Amniotic epithelial cell (primary cell): Measurements from ENCODE around the gene ARID5A.
"Not testable (repeated sequence)": the region's sequence is repeated elsewhere in the genome, so short reads cannot be mapped to it uniquely, and the experiment has no call there.

Experiments
- DNase-seq: peaks from one replicate; pipeline ENCODE4 v3.0.0-alpha.2; 2010; ENCODE audit warnings: low read depth

ARID5A gene

GRCh38 chr2:96536445-96537065 is at the start of gene ARID5A:
TSS of gene ARID5A (plus strand) at chr2:96536752. CDS start at chr2:96536827, 75 bp downstream.
- DNase-seq = peak; percentile 78

- no peak for DNase-seq
These were observed 47.3 kb upstream of the ARID5A start for GRCh38 chr2:96489261-96489660.

GRCh38 chr2:96489663-96490062 is 46.9 kb upstream of the ARID5A start:
- DNase-seq = no peak

GRCh38 chr2:96491860-96492497 is 44.6 kb upstream of the ARID5A start:
- no peak for DNase-seq

GRCh38 chr2:96493072-96493471 is 43.5 kb upstream of the ARID5A start:
- no peak for DNase-seq

GRCh38 chr2:96494188-96494587 is 42.4 kb upstream of the ARID5A start:
- no peak for DNase-seq

- DNase-seq = no peak
These were observed 40.4 kb upstream of the ARID5A start for GRCh38 chr2:96495982-96496629.

- DNase-seq = no peak
These were observed 38.5 kb upstream of the ARID5A start for GRCh38 chr2:96498021-96498431.

GRCh38 chr2:96498611-96499010 is 37.9 kb upstream of the ARID5A start:
- not testable (repeated sequence) for DNase-seq

GRCh38 chr2:96499061-96499960 is 37.2 kb upstream of the ARID5A start:
- no peak for DNase-seq

GRCh38 chr2:96500385-96501066 is 36.0 kb upstream of the ARID5A start:
- no peak for DNase-seq

- DNase-seq = no peak
These were observed 35.1 kb upstream of the ARID5A start for GRCh38 chr2:96501471-96501874.

GRCh38 chr2:96501886-96502810 is 34.4 kb upstream of the ARID5A start:
- no peak for DNase-seq

GRCh38 chr2:96502891-96503636 is 33.5 kb upstream of the ARID5A start:
- peak; percentile 19 for DNase-seq

- no peak for DNase-seq
These were observed 32.8 kb upstream of the ARID5A start for GRCh38 chr2:96503637-96504243.

GRCh38 chr2:96505231-96505889 is 31.2 kb upstream of the ARID5A start, which contains the start of gene NEURL3:
TSS of gene NEURL3 (minus strand) at chr2:96505357. CDS start at chr2:96505286, 71 bp downstream.
- peak; percentile 48 for DNase-seq

GRCh38 chr2:96506016-96506906 is 30.3 kb upstream of the ARID5A start:
- no peak for DNase-seq

- DNase-seq = no peak
These were observed 29.7 kb upstream of the ARID5A start for GRCh38 chr2:96506907-96507240.
